NCI-H1092 treated with DMSO at 0.1 percent for 48 hours (cell line): ENCODE results near the gene NCF1.
"Not testable (repeated sequence)": the region's sequence is repeated elsewhere in the genome, so short reads cannot be mapped to it uniquely, and the experiment has no call there.

Source experiments
- DNase-seq: peaks from one replicate; lab custom pipeline; 2025; lab: John Stamatoyannopoulos, UW

Gene NCF1

GRCh38 chr7:74788369-74789150 lies 14.7 kb downstream of the NCF1 start:
- DNase-seq, result peak; percentile 92

GRCh38 chr7:74789200-74789736 lies 15.5 kb downstream of the NCF1 start:
- not testable (repeated sequence) for DNase-seq

GRCh38 chr7:74797848-74798622 lies 24.2 kb downstream of the NCF1 start:
- DNase-seq, result not testable (repeated sequence)

GRCh38 chr7:74798644-74799043 lies 24.8 kb downstream of the NCF1 start:
- DNase-seq, result not testable (repeated sequence)

GRCh38 chr7:74815882-74816281 lies 42.1 kb downstream of the NCF1 start:
- DNase-seq, result not testable (repeated sequence)

GRCh38 chr7:74820146-74820805 lies 46.5 kb downstream of the NCF1 start:
- not testable (repeated sequence) for DNase-seq

GRCh38 chr7:74821259-74821658 lies 47.4 kb downstream of the NCF1 start:
- DNase-seq, result not testable (repeated sequence)

- not testable (repeated sequence) for DNase-seq
Observed at GRCh38 chr7:74829959-74830358, 56.1 kb downstream of the NCF1 start.

- not testable (repeated sequence) for DNase-seq
Observed at GRCh38 chr7:74830411-74830810, 56.6 kb downstream of the NCF1 start.
